HG02981 (cell line): ENCODE results near the gene HP.

ENCODE experiments used
- ATAC-seq: cut with Tn5 transposase; IDR thresholded peaks from one replicate; pipeline ENCODE4 v1.9.1; 2021; ENCODE audit warnings: mild to moderate bottlenecking, moderate library complexity; ENCODE audit not compliant: unreplicated experiment

HP gene

DNA sequence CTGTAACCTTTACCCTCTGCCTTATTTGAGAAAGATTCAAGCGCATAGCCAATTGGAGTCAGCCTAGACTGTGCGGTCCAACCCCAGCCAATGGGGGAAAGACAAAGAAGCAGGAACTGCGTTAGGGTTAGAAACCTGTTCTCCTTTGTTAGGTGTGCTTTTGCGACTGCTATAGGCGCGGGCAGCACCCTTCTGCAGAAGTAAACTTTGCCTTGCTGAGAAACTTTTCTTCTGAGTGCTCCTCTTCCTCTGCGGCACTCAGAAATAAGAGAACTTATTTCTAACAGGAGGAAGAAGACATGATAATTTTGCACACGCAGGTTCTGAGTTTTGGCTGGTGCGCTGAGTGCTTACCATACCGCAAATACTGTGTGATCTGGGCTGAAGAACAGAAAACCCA is 30.1 kb downstream of the HP start:
- ATAC-seq, result no peak

DNA sequence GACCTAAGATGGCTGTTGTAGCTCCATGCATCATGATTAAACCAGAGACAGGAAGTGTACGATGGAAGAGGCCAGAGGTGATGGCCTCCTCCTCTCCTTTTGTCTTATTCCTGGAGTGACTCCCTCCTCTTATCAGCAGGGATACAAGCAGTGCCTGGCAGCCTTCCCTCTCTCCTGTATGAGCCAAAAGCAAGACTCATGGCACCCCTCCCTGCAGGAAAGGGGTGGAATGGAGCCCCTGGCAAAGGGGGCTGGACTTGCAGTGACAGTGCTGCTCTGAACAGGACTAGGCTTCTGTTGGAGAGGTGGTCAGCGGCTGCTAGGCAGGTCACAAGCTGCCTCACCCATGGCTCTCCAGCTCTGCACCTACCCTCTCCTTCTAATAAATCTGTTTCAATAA is 30.7 kb downstream of the HP start:
- ATAC-seq, result no peak

DNA sequence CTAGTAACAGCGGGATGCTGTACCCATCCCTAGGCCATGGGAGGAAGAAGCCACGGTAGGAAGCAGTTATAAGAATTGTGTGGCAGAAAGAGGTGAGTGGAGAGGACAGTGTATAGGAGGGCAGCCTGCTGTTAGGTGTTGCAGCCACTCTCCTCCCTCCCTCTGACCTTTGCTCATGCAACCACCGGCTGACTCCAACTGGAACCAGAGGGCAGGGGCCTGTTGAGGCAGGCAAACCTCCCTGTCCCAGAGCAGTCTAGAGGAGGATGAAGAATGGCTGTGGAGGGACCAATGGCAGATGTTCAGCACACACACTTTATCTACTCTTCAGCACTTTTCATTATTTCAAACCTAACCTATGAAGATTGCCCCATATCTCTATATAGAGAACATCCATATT is 36.9 kb downstream of the HP start:
- ATAC-seq, result no peak

DNA sequence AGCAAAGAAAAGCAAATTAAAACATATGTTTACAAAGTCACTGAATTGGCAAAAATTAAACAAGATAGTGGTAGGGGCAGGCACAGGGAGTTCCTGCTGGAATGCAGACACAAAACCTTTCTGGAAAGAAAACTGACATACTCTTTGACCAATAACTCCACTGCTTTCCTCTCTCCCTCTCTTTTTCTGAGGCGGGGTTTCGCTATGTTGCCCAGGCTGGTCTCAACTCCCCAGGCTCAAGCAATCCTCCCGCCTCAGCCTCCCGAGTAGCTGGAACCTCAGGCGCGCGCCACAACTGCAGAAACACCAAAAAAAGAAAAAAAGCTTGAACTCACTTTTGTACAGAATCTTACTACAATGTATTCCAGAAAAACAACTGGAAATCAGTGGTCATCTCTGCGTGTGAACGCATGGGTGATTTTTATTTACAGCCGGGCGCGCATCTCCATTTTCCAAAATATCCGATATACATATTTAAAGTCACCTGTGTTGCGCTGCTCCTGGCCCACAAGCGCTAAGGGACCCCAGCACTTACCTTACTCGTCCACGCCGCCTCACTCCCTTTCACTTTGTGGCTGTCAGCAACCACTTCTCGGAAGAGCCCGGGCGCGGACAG is 38.6 kb downstream of the HP start:
- no peak for ATAC-seq

DNA sequence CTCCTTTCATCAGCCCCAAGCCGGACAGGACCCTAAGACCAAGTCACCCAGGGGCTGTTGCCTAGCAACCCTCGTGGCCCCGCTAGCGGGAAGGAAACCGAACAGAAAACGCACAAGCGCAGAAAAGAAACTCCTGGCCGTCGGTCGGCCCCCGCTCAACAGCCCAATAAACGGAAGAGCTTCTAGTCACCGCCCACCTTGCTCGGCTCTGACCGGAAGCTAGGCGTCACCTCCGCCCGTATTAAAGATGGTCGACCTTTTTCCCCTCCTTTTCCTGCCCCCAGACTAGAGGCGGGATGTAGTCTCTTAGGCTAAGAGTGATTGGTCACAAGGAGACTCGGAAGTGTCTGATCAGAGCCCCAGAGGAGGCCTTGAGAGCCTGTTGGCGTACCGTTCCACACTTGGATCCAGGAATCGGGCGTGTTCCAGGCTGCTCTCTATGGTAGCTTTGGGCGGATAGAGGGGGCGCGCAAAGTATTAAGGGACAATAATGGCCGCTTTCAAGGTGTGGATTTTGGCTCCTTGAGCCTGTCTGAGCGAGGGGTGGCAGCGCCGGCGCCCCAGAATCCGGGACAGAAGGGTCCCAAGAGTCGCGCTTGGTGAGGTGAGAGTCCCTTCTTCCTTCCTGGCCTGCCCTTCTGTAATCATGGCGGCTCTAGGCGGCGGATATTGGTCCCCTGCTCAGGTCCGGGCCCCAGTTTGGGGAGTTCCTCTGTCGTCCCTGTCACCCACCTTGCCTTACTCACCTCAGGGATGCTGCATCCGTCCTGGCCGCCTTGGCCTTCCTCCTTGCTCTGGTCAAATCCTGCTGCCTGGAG is 39.4 kb downstream of the HP start, which contains the start of the genes DHX38 and TXNL4B:
DHX38 (plus strand) TSS at position 400 of the 818 bp plus-strand sequence. CDS start 2,311 bp downstream, outside the sequence.
TXNL4B (minus strand) TSS at position 173 of the 818 bp plus-strand sequence. CDS start 2,871 bp downstream, outside the sequence.
- ATAC-seq, result peak; percentile 97

DNA sequence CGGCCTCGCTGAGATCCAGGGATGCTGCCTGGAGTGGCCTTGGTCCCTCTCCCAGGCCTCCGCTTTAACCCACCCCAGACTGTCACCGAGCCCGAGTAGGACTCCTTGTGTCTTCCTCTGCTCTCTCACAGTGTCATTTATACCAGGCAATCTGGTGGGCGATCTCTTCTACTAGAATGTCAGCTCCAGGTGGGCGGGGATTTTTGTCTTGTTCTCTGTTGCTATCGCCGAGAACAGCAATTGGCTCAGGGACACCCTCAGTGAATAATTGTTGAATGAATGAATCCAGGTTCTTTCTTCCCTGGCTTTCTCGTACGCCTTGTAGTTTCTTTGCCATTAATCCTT is 39.9 kb downstream of the HP start:
- no peak for ATAC-seq

DNA sequence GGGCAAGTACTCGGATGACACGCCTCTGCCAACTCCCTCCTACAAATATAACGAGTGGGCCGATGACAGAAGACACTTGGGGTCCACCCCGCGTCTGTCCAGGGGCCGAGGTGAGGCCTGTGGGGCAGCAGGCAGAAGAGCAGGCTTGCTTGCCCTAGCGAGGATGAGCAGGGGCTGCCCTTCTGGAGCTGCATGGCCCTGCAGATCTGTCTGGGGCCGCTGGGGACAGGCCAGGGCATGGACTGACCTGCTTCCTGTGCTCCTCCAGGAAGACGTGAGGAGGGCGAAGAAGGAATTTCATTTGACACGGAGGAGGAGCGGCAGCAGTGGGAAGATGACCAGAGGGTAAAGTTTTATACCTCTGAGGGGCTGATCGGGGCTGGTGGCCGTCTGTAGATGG is 44.6 kb downstream of the HP start:
- no peak for ATAC-seq

DNA sequence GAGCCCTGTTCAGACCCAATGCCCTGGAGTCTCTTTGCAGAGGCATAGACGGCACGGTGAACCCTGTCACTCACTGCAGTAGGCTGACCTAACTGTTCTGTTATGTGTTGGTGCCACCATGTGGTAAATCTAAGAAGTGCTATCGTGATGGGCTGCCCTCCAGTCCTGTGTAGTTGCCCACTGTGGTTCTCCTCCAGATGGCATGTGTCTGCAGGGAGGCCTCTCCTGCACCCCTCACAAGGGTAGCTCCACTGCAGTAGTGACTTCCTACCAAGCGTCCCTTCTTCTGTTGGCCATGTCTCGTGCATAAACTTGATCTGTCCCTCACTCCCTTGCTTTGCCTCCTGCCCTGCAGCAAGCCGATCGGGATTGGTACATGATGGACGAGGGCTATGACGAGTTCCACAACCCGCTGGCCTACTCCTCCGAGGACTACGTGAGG is 45.1 kb downstream of the HP start:
- ATAC-seq, result peak; percentile 75

DNA sequence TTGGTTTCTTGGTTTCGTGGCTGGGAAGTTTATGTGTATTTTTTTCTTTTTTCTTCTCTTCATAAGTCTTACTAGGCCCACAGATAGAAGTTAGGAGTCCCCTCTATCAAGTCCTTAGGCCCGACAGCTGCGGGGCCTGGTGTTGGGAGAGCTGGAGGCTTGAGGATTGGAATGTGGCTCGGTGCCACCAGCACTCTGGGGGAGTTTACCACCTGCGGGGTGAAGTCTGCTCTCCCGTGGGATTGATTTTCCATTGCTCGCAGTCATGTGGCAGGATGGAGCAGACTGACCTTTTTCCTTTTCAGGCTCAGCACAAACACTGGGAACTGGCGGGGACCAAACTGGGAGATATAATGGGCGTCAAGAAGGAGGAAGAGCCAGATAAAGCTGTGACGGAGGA is 46.9 kb downstream of the HP start:
- ATAC-seq, result no peak

DNA sequence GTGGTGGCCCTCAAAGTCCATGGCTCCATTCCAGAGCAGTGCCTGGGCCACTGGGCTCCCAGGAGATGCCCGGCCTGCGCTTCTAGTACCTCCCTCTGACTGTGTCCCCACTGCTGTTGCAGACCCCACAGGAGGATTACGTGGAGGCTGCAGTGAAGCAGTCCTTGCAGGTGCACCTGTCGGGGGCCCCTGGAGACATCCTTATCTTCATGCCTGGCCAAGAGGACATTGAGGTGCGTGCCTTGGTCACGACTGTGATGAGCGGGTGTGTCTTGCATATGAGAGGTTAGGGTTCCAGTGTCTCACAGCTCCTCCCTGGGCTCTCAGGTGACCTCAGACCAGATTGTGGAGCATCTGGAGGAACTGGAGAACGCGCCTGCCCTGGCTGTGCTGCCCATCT is 50.6 kb downstream of the HP start:
- no peak for ATAC-seq

DNA sequence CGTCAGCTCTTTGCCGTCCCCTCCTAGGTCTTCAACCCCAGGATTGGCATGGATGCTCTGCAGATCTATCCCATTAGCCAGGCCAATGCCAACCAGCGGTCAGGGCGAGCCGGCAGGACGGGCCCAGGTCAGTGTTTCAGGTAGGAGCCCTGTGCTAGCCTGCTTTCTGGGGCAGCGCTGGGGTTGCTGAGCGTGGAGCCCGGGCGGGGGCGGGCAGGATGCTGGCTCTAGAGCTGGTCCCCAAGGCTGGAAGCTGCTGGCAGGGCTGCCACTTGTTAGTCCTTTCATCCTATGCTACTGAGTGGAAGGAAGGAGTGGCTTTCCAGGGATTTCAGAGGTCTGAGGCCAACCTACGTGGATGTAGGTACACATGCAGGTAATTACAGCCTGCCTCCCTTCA is 51.7 kb downstream of the HP start:
- no peak for ATAC-seq

DNA sequence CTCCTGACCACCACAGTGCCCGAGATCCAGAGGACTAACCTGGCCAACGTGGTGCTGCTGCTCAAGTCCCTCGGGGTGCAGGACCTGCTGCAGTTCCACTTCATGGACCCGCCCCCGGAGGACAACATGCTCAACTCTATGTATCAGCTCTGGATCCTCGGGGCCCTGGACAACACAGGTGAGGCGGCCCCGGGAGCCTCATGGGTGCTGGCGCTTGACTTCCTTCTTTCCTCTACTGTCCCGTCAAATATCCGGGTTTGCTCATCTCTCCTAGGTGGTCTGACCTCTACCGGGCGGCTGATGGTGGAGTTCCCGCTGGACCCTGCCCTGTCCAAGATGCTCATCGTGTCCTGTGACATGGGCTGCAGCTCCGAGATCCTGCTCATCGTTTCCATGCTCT is 53.1 kb downstream of the HP start:
- ATAC-seq, result no peak

DNA sequence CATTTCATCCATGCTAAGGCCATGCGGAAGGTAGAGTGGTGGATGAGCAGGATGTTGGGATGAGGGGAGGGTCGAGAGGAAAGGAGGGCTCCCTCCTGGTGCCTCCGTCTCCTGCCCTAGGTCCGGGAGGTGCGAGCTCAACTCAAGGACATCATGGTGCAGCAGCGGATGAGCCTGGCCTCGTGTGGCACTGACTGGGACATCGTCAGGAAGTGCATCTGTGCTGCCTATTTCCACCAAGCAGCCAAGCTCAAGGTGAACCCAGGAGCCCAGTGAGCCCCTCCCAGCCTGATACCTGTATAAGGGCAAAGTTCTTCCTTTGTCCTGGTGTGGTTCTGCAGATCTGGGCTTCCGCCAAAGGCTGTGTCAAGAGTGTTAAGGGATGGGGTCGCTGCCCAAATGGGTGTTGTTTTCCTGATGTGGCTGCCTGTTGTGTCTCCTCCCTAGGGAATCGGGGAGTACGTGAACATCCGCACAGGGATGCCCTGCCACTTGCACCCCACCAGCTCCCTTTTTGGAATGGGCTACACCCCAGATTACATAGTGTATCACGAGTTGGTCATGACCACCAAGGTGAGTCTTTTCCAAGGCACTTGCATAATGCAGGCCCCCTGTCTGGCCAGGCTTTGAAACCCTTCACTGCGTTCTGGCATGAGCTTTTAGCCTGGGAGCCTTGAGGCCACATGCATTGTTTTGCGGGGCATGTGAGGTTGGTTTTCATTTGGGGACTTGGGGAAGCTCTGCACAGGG is 54.2 kb downstream of the HP start:
- ATAC-seq, result no peak

DNA sequence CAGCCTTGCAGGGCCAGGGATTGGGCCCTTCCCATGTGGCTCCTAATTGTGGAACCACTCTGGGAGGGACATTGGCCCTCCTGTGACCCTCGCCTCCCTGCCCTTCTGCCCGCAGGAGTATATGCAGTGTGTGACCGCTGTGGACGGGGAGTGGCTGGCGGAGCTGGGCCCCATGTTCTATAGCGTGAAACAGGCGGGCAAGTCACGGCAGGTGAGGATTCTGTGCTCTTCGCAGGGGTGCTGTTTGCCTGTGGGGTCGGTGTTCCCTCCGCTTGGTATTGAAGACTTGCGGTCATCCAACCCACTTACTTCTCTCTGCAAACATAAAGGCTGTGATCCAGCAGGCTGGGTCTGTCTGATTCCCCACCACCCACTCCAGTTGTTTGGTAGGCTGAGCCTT is 55.0 kb downstream of the HP start:
- ATAC-seq, result no peak

DNA sequence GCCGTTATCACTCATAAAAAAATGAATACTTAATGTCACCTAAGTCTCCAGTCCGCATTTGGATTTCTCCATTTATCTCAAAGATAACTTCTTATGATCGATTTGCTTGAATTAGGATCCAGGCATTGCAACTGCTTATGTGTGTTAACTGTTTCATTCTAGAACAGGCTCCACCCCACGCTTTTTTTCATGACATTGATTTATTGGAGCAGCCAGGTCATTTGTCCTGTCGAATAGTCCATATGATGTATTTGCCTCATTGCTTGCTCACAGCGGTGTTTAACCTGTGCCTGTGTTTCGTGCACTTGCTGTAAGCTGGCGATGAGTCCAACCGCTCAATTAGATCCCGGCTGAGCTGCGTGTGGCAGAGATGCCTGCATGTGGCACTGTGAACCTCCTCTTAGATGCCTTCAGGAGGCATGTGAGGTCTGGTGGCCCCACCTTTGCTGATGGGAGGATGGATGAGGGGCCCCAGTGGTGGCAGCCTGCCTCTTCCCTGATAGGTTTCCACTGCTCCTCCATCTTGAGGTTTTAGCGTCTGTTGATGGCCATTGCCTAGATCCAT is 55.7 kb downstream of the HP start:
- no peak for ATAC-seq
